ENCODE data around the gene NTM. TPM values are rescaled to one million over a fixed set of nuclear protein-coding genes. Genes with fewer than 3 reads are reported as not detected.

NTM gene
- total RNA-seq, 1 experiment from 2014 or later: 9.9 TPM

DNA sequence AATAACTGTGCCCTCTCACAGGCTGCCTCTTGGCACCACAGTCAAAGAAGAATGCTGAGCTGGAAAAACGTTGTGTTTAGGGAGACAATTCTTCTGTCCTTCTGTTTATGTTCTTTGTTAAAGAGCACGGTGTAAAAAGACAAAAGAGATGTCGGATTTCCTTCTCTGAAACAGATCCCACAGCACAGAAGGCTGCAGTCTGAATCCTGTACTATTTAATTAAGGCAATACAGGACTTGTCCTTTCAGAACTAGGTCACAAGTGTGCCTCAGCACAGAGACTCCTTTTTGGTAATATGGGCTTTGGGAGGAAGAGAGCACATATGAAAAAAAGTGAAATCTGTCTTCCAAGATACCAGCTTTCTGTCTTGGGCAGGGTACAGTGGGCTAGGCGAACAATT is 201.2 kb downstream of the NTM start:
- H3K27me3 ChIP-seq (ENCODE audit: insufficient read depth, low read length): no peaks in the 10 kb centered on the region
- no peak overlapping the region for H3K56ac ChIP-seq (ENCODE audit: insufficient read length, low read depth, low read length)
- H3K4me2 ChIP-seq (ENCODE audit: insufficient read depth, insufficient read length, low read length): no peak overlapping the region
- H3K4ac ChIP-seq (ENCODE audit: low read depth, low read length): no peak overlapping the region
- WGBS (ENCODE audit: extremely low coverage, insufficient read length, low lambda C conversion rate): no CpG with 5 or more reads among the region's 4 CpGs
- no peaks in the 10 kb centered on the region for H3K9me3 ChIP-seq (ENCODE audit: control insufficient read depth, low read depth, low read length)
- no peak overlapping the region for H2BK5ac ChIP-seq (ENCODE audit: insufficient read length, low read length)
- H3K14ac ChIP-seq (ENCODE audit: insufficient read depth, low read length): no peak overlapping the region
- no peak overlapping the region for H4K5ac ChIP-seq (ENCODE audit: insufficient read length, low read depth, low read length)
- H3K4me1 ChIP-seq (ENCODE audit: insufficient read depth, low read length): no peaks in the 10 kb centered on the region
- Mint-ChIP-seq H3K9me3 (no peaks in the 10 kb centered on the region), H3K36me3 (ENCODE audit: insufficient read depth in 1 of 3, low read depth in 3 of 3) (no peaks in the 10 kb centered on the region), H3K4me3 (no peak overlapping the region), H3K4me1 (peaks cover 11% of the 10 kb centered on the region in 2 experiments), H3K27ac (no peak overlapping the region), H3K27me3 (ENCODE audit: low read depth) (peaks cover 4% of the 10 kb centered on the region)
- H3K23ac ChIP-seq (ENCODE audit: insufficient read length, low read depth, low read length): no peak overlapping the region
- no peak overlapping the region for H2AK5ac ChIP-seq (ENCODE audit: insufficient read length, low read length)
- no peak overlapping the region for H2BK20ac ChIP-seq (ENCODE audit: low read depth, low read length, poor library complexity, severe bottlenecking)
- H3K18ac ChIP-seq (ENCODE audit: insufficient read length, low read depth, low read length): no peak overlapping the region
- no peak overlapping the region for H4K91ac ChIP-seq (ENCODE audit: insufficient read length, low read depth, low read length)
- H3K9ac ChIP-seq (ENCODE audit: extremely low read depth, insufficient read length, low read length): no peak overlapping the region
- no peak overlapping the region for H3T11ph ChIP-seq (ENCODE audit: low read length)
- no peak overlapping the region for H2BK15ac ChIP-seq (ENCODE audit: low read depth, low read length)
- no peaks in the 10 kb centered on the region for H3K79me1 ChIP-seq (ENCODE audit: insufficient read depth, low read depth, low read length, poor library complexity, severe bottlenecking)
- no peak overlapping the region for H4K8ac ChIP-seq (replicated peaks; ENCODE audit: insufficient read length, low read depth, low read length)
- H3K23me2 ChIP-seq (ENCODE audit: insufficient read length, low read depth, low read length, poor library complexity, severe bottlenecking): no peaks in the 10 kb centered on the region
- DNase-seq: no peak
- no peak for TF ChIP-seq CTCF (conservative IDR thresholded peaks at IDR 0.05)
- H2BK120ac ChIP-seq (ENCODE audit: low read depth, low read length, poor library complexity, severe bottlenecking): no peak overlapping the region
- H2BK12ac ChIP-seq (ENCODE audit: insufficient read length, low read depth, low read length): no peak overlapping the region
- H3K79me2 ChIP-seq (ENCODE audit: insufficient read depth, low read length): no peaks in the 10 kb centered on the region
- no peaks in the 10 kb centered on the region for H4K20me1 ChIP-seq (ENCODE audit: control insufficient read depth, insufficient read depth, insufficient read length)
- H2AFZ ChIP-seq (ENCODE audit: low read length): no peak overlapping the region
- no peak overlapping the region for H3K27ac ChIP-seq (ENCODE audit: insufficient read length, low read depth, low read length)
